Measurements from ENCODE around the gene ALOX5.

ALOX5 gene

DNA sequence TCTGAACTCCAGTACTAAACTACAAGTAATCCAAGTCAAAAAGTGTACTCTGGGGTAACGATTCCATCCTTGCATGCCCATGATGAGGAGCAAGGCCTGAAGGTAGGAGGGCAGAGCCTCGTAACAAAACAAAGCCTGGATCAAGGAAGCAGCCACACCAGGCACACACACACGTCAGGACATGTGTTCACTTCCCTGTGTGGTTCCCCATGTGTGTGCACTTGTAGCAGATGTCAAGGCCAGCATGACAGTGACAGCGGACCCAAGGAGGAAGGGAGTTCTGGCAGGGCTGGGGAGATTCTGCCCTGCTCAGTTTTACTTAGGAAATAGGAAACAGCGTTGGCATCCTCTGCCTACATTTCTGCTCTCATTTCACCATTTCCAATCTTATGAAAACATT, 92.8 kb downstream of the ALOX5 start:
- TF ChIP-seq EZH2phosphoT487 (IDR thresholded peaks at IDR 0.05; ENCODE audit: borderline replicate concordance) = no peak
- TF ChIP-seq, protein P1, sequence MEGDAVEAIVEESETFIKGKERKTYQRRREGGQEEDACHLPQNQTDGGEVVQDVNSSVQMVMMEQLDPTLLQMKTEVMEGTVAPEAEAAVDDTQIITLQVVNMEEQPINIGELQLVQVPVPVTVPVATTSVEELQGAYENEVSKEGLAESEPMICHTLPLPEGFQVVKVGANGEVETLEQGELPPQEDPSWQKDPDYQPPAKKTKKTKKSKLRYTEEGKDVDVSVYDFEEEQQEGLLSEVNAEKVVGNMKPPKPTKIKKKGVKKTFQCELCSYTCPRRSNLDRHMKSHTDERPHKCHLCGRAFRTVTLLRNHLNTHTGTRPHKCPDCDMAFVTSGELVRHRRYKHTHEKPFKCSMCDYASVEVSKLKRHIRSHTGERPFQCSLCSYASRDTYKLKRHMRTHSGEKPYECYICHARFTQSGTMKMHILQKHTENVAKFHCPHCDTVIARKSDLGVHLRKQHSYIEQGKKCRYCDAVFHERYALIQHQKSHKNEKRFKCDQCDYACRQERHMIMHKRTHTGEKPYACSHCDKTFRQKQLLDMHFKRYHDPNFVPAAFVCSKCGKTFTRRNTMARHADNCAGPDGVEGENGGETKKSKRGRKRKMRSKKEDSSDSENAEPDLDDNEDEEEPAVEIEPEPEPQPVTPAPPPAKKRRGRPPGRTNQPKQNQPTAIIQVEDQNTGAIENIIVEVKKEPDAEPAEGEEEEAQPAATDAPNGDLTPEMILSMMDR (conservative IDR thresholded peaks at IDR 0.05; ENCODE audit: low read length) = no peak
- no peaks in the 10 kb centered on the region for H3K9me3 ChIP-seq (ENCODE audit: insufficient read depth, low read depth, low read length)
- no peaks in the 10 kb centered on the region for H3K27me3 ChIP-seq (ENCODE audit: insufficient read depth, low read length, poor library complexity, severe bottlenecking)
- no peaks in the 10 kb centered on the region for H3K79me2 ChIP-seq (ENCODE audit: insufficient read depth, low read length)
- no peak overlapping the region for H2AFZ ChIP-seq (ENCODE audit: low read length)
- no peak overlapping the region for H3K9ac ChIP-seq (ENCODE audit: low read depth, low read length, poor library complexity, severe bottlenecking)
- no peaks in the 10 kb centered on the region for H4K20me1 ChIP-seq (ENCODE audit: insufficient read depth, low read length, poor library complexity, severe bottlenecking)
- H3K9me2 ChIP-seq (replicated peaks; ENCODE audit: low read depth, low read length) = no peaks in the 10 kb centered on the region
- H3K4me2 ChIP-seq (ENCODE audit: low read depth, low read length, poor library complexity, severe bottlenecking) = no peak overlapping the region
- no peak overlapping the region for H3K4me3 ChIP-seq (ENCODE audit: low read length, poor library complexity, severe bottlenecking)
- peaks cover 27% of the 10 kb centered on the region for H3K4me1 ChIP-seq (ENCODE audit: insufficient read depth, low read length, poor library complexity, severe bottlenecking)
- peaks cover 11% of the 10 kb centered on the region for H3F3A ChIP-seq (ENCODE audit: low read depth)
- no peaks in the 10 kb centered on the region for H3K36me3 ChIP-seq (ENCODE audit: insufficient read depth, low read length)

DNA sequence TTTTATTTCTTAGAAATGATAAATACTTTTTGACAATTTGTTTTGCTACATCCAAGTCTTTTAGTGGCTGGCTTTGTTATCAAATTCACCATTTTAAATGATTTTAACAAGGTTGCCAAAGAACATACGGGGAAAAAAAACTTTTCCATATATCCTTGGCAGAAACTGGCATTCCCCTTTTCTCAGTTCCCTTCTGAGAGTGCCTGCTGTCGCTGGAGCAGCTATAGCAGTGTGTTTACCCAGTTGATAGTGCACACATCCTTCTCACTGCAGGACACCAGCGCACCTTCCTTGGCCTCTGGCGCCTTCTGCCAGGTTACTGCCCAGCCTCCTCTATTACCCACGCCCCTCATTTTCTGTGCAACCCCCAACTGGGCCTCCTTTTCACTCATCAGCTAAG, 94.1 kb downstream of the ALOX5 start:
- Histone ChIP-seq H4K20me1 (ENCODE audit: insufficient read depth, low read length, poor library complexity, severe bottlenecking) (no peaks in the 10 kb centered on the region), H3K36me3 (ENCODE audit: insufficient read depth, low read length) (no peaks in the 10 kb centered on the region), H3K4me2 (ENCODE audit: low read depth, low read length, poor library complexity, severe bottlenecking) (no peak overlapping the region), H3K4me1 (ENCODE audit: insufficient read depth, low read length, poor library complexity, severe bottlenecking) (peaks cover 35% of the 10 kb centered on the region), H2AFZ (ENCODE audit: low read length) (no peak overlapping the region), H3K27me3 (ENCODE audit: insufficient read depth, low read length, poor library complexity, severe bottlenecking) (no peaks in the 10 kb centered on the region), H3F3A (ENCODE audit: low read depth) (peaks cover 11% of the 10 kb centered on the region), H3K9me2 (replicated peaks; ENCODE audit: low read depth, low read length) (no peaks in the 10 kb centered on the region), H3K9me3 (ENCODE audit: insufficient read depth, low read depth, low read length) (no peaks in the 10 kb centered on the region), H3K79me2 (ENCODE audit: insufficient read depth, low read length) (no peaks in the 10 kb centered on the region), H3K9ac (ENCODE audit: low read depth, low read length, poor library complexity, severe bottlenecking) (no peak overlapping the region), H3K4me3 (ENCODE audit: low read length, poor library complexity, severe bottlenecking) (no peak overlapping the region)
- TF ChIP-seq EZH2phosphoT487 (IDR thresholded peaks at IDR 0.05; ENCODE audit: borderline replicate concordance) = no peak
- TF ChIP-seq, protein P1 (conservative IDR thresholded peaks at IDR 0.05; ENCODE audit: low read length) = no peak

DNA sequence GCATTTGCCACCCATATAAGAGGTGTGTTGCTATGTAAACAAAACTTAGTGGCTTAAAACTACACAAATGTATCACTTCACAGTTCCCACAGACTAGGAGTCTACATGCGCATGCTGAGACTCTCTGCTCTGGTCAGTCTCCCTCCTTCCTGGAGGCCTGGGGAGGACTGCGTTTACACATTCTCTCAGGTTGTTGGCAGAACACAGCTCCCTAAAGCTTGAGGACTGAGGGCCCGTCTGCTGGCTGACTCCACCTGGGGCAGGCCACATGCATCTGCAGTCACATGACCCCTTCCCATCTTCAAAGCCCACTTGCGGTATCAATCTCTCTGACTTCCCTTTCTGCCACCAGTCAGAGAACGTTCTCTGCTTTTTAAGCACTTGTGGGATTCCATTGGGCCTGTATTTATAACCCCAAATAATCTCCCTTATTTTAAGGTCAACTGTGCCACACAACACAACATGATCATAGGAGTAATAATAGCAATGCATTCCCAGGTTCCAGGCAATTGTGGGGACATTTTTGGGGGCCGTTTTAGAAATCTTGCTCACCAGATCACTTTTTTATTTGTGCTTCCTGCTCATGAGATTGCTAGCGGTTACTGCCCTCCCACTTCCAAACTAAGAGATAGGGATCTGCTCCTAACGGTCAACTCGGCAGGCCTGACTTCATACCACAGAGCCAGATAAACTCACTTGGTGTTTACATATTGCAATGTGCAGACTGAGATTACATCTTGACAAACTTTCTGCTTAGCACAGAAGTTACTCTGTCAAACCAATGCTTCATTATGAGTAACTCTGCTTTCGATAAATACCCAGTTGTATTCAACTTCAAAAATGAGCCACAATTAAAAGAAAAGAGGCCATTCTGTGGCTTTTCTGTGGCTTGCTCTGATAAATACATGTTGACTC, 96.3 kb downstream of the ALOX5 start:
- H3K79me2 ChIP-seq (ENCODE audit: insufficient read depth, low read length) = no peaks in the 10 kb centered on the region
- H3K9me3 ChIP-seq (ENCODE audit: insufficient read depth, low read depth, low read length) = no peaks in the 10 kb centered on the region
- H3F3A ChIP-seq (ENCODE audit: low read depth) = peaks cover 11% of the 10 kb centered on the region
- H3K27me3 ChIP-seq (ENCODE audit: insufficient read depth, low read length, poor library complexity, severe bottlenecking) = no peaks in the 10 kb centered on the region
- H3K4me2 ChIP-seq (ENCODE audit: low read depth, low read length, poor library complexity, severe bottlenecking) = peak overlapping the region; percentile 55
- no peaks in the 10 kb centered on the region for H4K20me1 ChIP-seq (ENCODE audit: insufficient read depth, low read length, poor library complexity, severe bottlenecking)
- H3K4me3 ChIP-seq (ENCODE audit: low read length, poor library complexity, severe bottlenecking) = peak overlapping the region; percentile 55
- peaks cover 35% of the 10 kb centered on the region for H3K4me1 ChIP-seq (ENCODE audit: insufficient read depth, low read length, poor library complexity, severe bottlenecking)
- no peaks in the 10 kb centered on the region for H3K9me2 ChIP-seq (replicated peaks; ENCODE audit: low read depth, low read length)
- H3K36me3 ChIP-seq (ENCODE audit: insufficient read depth, low read length) = no peaks in the 10 kb centered on the region
- peak overlapping the region; percentile 67 for H2AFZ ChIP-seq (ENCODE audit: low read length)
- TF ChIP-seq EZH2phosphoT487 (IDR thresholded peaks at IDR 0.05; ENCODE audit: borderline replicate concordance) = no peak
- TF ChIP-seq, protein P1 (conservative IDR thresholded peaks at IDR 0.05; ENCODE audit: low read length) = no peak
- peak overlapping the region; percentile 55 for H3K9ac ChIP-seq (ENCODE audit: low read depth, low read length, poor library complexity, severe bottlenecking)
